Measurements from ENCODE around the gene ILK.

ILK gene

DNA sequence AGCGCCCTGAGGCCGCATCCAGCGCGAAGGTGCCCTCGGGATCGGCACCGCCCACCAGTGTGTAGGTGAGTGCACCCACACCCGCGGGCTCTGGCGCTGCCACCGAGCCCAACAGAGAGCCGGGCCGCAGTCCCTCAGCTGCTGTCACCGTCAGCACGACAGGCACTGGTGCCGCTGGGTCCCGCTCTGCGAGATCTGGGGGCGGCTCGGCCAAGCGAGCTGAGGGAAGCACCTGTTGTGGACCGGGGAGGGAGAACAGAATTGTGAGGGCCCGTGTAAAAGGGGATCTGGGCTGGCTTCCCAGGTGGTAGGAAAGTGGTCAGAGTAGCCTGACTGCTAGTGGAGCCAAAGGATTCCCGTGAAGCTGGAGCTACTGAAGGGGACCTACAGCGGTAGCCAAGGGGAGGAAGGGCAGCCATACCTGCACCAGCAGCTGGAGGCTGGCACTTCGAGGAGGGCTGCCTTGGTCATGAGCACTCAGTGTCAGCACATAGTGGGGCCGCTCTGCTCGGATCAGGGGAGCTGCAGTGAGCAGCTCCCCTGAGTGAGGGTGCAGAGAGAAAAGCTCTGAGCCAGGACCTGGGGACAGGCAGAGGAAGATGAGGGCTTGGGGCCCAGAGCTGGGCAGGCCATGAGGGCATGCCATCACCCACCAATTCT lies 27.2 kb downstream of the ILK start:
- Mint-ChIP-seq H3K9me3 (no peaks in the 10 kb centered on the region), H3K4me1 (ENCODE audit: low read depth) (peaks cover 22% of the 10 kb centered on the region)

DNA sequence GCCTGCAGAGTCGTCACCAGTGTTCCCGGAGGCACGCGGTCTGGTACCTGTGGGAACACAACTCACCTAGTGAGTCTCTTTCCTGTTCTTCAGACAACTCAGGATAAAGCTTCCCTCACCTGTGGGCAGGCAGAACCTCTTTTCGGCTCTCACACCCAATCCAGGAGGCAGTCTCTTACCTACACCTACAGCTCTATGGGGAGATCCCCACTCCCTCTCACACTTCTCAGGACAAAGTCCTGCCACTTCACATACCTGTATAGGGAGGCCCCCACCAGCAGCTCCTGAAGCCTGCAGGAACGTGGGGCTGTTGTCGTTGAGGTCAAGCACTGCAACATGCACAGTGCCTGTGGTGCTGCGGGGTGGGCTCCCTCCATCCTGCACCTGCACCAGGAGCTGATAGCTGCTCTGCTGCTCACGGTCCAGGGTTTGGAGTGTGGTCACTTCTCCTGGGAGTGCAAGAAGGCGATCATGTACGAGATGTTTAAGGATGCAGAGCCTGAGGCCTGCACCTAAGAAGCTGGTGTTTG lies 27.9 kb downstream of the ILK start:
- peaks cover 21% of the 10 kb centered on the region for H3K4me1 Mint-ChIP-seq (ENCODE audit: low read depth)
- no peak overlapping the region for H3K4me3 Mint-ChIP-seq
- no peaks in the 10 kb centered on the region for H3K27me3 Mint-ChIP-seq
- H3K36me3 Mint-ChIP-seq (ENCODE audit: low read depth), result no peaks in the 10 kb centered on the region
- no peaks in the 10 kb centered on the region for H3K9me3 Mint-ChIP-seq
- no peak overlapping the region for H3K27ac Mint-ChIP-seq

More for the DNA sequence above, 27.2 kb downstream of the ILK start:
- no peaks in the 10 kb centered on the region for H3K27me3 Mint-ChIP-seq
- no peak overlapping the region for H3K4me3 Mint-ChIP-seq
- no peaks in the 10 kb centered on the region for H3K36me3 Mint-ChIP-seq (ENCODE audit: low read depth)
- H3K27ac Mint-ChIP-seq, result no peak overlapping the region

DNA sequence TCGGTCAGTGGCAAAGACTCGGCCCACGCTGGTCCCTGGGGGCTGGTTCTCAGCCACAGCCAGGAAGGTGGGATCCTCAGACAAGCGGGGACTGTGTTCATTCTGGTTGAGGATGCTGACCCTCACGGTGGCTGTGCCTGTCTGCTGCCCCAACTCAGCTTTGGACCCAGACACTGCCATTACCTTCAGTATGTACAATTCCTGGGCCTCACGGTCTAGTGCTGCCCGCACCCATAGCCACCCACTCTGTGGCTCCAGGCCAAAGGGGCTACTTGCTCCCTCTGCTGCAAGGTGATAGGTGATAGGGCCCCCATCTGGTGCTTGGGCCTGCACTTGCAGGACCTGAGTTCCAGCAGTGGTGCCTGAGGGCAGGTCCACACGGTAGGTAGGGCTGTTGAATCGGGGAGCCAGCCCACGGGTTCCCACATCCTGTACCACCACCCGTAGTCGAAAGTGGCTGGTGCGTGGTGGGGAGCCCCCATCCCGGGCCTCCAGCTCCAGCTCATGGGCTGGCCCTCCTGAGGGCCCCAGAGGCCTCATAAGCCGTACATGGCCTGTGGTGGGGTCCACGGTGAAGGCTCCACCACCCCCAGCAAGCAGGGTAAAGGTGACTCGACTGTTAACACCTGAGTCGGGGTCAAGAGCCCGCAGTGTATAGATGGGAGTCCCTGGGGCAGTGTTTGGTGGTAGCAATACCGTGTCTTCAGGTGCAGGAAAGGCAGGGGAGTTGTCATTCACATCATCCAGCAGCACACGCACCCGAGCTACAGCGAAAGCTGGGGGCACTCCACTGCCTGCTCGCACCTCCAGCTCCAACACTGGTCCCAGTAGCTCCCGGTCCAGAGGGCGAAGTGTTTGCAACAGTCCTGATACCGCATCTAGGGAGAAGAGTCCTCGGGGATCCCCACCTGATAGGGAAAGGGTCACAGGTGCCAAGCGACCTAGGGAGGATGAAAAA lies 28.8 kb downstream of the ILK start:
- Mint-ChIP-seq H3K27ac (no peak overlapping the region), H3K4me3 (no peak overlapping the region), H3K27me3 (no peaks in the 10 kb centered on the region), H3K9me3 (no peaks in the 10 kb centered on the region), H3K4me1 (ENCODE audit: low read depth) (peaks cover 14% of the 10 kb centered on the region), H3K36me3 (ENCODE audit: low read depth) (no peaks in the 10 kb centered on the region)

DNA sequence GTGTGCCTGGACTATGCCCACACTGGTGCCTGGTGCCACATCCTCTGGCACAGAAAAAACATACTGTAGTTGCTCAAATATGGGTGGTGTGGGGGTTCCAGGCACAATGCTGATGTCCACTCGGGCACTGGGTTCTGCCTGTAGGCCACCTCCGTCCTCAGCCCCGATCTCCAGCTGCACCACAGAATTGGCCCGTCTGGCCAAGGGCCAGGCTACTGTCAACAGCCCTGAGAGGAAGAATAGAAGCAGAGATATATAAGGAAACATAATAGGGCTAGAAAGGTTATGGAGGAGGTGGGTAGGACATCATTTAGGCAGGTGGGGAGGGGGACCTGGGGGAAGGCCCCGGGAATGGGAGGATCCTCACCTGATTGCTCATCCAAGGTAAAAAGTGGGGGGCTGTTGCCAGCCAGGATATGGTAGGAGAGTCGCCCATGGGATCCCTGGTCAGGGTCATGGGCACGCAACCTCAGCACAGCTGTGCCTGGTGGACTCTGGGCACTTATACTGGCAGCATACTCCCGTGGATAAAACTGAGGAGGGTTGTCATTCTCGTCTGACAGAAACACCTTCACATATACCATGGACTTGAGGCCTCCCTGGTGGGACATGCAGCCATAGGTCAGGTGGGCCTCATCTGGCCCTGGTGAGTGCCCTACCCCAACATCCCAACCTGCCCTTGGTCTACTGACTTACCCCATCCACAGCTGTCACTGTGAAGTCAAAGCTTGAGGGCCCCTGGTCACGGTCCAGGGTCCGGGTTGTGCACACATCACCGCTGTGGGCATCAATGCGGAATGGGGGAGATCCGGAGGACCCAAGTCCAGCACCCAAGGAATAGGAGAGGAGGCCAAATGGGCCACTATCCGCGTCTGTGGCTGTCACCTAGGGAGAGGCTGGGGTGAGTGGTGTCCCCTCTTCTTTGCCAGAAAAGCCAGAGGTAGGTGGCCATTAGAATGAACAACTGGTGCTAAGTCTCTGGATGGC lies 30.1 kb downstream of the ILK start:
- no peaks in the 10 kb centered on the region for H3K9me3 Mint-ChIP-seq
- H3K27ac Mint-ChIP-seq, result no peak overlapping the region

DNA sequence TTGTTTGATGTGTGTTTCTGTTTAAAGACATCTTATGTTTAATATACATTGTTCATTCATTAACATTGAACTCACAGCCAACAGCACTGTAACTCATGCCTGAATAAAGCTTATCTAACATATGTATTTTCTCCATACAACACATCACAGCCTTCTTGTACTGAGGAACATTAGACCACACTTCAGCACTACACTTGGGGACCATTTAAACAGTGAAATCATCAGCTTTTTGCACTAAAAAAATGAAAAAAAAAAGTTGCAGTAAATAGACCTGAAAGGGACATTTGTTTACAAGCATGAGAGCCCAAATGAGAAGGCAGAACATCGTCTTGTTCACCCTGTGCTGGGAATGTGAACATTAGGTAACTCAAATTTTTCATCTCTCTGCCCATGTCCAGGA lies 31.0 kb downstream of the ILK start:
- H3K27me3 Mint-ChIP-seq, result no peaks in the 10 kb centered on the region
- no peaks in the 10 kb centered on the region for H3K9me3 Mint-ChIP-seq
- H3K4me3 Mint-ChIP-seq, result no peak overlapping the region
- H3K4me1 Mint-ChIP-seq (ENCODE audit: low read depth), result peaks cover 6% of the 10 kb centered on the region
- no peaks in the 10 kb centered on the region for H3K36me3 Mint-ChIP-seq (ENCODE audit: low read depth)
- H3K27ac Mint-ChIP-seq, result no peak overlapping the region

More for the DNA sequence above, 30.1 kb downstream of the ILK start:
- H3K4me3 Mint-ChIP-seq, result no peak overlapping the region
- H3K4me1 Mint-ChIP-seq (ENCODE audit: low read depth), result peaks cover 6% of the 10 kb centered on the region
- no peaks in the 10 kb centered on the region for H3K27me3 Mint-ChIP-seq
- no peaks in the 10 kb centered on the region for H3K36me3 Mint-ChIP-seq (ENCODE audit: low read depth)

DNA sequence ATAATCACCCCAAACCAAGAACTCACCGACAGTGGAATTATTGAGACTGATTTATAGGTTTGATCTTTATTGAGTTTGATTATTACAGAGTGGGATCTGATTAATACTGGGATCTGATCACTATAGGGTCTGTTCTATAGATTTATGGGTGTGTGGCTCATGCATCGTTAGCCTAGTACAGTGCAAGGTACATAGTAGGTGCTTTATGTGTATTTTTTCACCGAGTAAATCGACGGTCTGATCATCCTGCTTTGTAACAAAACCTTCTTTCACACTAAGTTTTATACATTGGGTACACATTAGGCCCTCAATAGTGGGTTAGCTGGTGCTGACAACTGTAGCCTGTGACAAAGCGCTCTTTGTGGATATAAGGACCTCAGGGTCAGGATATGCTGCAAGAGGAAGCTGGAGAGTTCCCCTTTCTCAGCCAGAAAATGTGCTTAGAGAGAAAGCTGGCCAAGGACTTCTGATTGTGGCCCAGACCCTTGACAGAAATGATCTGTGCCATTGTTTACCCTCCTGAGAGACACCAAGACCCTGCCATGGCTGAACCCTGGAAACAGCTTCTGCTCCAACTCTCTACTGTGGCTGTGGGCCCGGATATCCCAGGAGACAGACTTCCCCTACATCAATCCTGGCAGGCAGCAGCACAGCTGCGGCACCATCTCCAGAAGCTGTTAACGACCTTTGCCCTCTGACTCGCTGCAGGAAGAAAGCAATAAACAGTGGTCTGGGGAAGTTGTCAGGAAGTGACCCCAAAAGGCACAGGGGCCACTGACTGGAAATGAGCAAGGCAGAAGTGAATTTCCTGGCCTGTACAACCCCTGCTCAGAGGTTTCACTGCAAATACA lies 31.7 kb downstream of the ILK start:
- no peaks in the 10 kb centered on the region for H3K9me3 Mint-ChIP-seq
- H3K36me3 Mint-ChIP-seq (ENCODE audit: low read depth), result no peaks in the 10 kb centered on the region
- no peaks in the 10 kb centered on the region for H3K27me3 Mint-ChIP-seq
- no peak overlapping the region for H3K27ac Mint-ChIP-seq
- peaks cover 6% of the 10 kb centered on the region for H3K4me1 Mint-ChIP-seq (ENCODE audit: low read depth)
- H3K4me3 Mint-ChIP-seq, result no peak overlapping the region

DNA sequence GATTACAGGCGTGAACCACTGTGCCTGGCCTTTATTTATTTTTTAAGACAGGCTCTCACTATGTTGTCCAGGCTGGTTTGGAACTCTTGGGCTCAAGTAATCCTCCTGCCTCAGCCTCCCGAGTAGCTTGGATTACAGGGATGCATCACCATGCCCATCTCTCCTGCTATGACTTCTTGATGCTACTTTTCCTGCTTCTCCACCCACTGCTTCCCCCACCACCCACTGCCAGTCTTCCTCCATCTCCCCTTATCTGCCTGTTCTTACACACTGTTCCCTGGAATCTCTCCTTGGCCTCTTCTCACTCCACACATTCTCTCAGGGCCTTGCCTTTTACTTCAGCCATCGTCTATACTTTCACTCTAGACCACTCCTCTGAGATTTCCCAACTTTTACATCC lies 32.9 kb downstream of the ILK start:
- H3K27ac Mint-ChIP-seq, result no peak overlapping the region
- H3K9me3 Mint-ChIP-seq, result no peaks in the 10 kb centered on the region
- no peak overlapping the region for H3K4me3 Mint-ChIP-seq
- H3K4me1 Mint-ChIP-seq (ENCODE audit: low read depth), result peaks cover 6% of the 10 kb centered on the region
- H3K36me3 Mint-ChIP-seq (ENCODE audit: low read depth), result no peaks in the 10 kb centered on the region
- H3K27me3 Mint-ChIP-seq, result no peaks in the 10 kb centered on the region

DNA sequence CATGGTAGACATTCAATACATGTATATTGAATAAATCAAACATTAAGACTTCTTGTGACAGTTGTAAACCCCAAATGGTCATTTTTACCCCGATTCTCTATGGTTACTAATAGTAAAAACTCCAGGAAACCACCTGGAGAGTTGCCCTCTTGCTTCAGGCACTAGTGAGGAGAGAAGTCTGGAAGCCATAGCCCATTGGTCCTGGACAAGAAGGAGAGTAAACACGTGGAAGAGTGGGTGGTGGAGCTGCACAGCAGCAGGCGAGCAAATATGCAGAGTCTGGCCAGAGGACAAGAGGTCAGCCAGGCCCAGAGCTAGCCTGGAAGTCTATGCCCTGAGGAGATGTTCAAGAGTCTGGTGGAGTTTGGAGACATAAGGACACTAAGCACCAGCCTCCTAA lies 34.3 kb downstream of the ILK start:
- no peak overlapping the region for H3K4me3 Mint-ChIP-seq
- H3K27me3 Mint-ChIP-seq, result no peaks in the 10 kb centered on the region
- H3K4me1 Mint-ChIP-seq (ENCODE audit: low read depth), result no peaks in the 10 kb centered on the region
- H3K27ac Mint-ChIP-seq, result no peak overlapping the region
- no peaks in the 10 kb centered on the region for H3K36me3 Mint-ChIP-seq (ENCODE audit: low read depth)
- no peaks in the 10 kb centered on the region for H3K9me3 Mint-ChIP-seq

DNA sequence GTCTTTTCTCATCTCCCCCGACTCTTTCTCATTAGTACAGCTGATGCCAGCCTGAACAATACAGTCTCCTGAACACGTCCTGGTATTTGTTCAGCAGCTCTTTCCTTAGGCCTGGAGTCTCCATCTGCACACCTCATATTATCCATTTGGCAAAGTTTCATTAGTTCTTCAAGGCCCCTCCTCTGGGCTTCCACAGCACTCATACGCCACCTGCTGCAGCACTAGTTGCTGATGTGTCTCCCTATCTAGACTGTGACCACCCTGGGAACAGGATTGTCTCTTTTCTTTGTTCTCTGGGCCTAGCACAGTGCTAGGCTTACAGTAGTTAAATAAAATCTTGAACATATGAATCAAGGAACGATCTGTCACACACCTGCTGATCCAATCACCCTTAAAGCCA lies 34.9 kb downstream of the ILK start:
- no peaks in the 10 kb centered on the region for H3K27me3 Mint-ChIP-seq
- H3K4me1 Mint-ChIP-seq (ENCODE audit: low read depth), result no peaks in the 10 kb centered on the region
- no peak overlapping the region for H3K4me3 Mint-ChIP-seq
- H3K27ac Mint-ChIP-seq, result no peak overlapping the region
- no peaks in the 10 kb centered on the region for H3K36me3 Mint-ChIP-seq (ENCODE audit: low read depth)
- no peaks in the 10 kb centered on the region for H3K9me3 Mint-ChIP-seq

DNA sequence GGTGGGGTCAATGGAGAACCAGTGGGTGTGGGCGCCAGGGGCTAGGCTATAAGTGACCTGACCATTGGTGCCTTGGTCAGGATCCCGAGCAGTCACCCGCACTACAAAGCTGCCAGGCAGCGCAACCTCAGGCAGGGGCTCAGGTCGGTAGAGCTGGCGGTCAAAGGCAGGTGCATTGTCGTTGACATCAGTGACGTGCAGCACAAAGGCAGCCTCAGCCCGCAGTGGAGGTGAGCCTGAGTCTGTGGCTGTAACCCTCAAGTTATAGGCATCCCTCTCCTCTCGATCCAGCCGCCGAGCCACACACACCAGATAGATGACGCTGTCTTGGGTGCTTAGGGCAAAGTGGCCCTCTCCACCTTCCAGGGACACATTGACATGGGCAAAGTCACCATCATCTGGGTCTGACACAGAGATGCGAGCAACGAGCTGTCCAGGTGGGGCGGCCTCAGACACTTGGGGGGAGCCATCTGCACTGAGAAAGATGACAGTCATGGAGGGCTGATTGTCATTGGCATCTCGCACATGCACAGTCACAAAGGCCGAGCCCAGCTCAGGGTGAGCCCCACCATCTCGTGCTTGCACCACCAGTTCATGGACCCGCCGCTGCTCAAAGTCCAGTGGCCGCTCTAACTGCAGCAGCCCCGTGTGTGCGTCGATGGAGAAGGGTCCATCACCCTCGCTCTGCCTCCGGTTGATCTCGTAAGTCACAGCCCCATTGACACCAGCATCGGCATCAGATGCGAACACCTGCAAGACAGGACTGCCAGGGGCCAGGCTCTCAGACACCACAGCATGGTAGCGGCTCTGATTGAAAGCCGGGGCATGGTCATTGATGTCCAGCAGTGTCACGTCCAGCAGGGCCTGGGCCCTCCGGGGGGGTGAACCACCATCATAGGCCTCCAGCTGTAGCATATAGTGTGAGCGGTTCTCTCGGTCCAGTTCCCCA lies 36.7 kb downstream of the ILK start:
- no peaks in the 10 kb centered on the region for H3K4me1 Mint-ChIP-seq (ENCODE audit: low read depth)
- no peak overlapping the region for H3K27ac Mint-ChIP-seq
- no peaks in the 10 kb centered on the region for H3K36me3 Mint-ChIP-seq (ENCODE audit: low read depth)

DNA sequence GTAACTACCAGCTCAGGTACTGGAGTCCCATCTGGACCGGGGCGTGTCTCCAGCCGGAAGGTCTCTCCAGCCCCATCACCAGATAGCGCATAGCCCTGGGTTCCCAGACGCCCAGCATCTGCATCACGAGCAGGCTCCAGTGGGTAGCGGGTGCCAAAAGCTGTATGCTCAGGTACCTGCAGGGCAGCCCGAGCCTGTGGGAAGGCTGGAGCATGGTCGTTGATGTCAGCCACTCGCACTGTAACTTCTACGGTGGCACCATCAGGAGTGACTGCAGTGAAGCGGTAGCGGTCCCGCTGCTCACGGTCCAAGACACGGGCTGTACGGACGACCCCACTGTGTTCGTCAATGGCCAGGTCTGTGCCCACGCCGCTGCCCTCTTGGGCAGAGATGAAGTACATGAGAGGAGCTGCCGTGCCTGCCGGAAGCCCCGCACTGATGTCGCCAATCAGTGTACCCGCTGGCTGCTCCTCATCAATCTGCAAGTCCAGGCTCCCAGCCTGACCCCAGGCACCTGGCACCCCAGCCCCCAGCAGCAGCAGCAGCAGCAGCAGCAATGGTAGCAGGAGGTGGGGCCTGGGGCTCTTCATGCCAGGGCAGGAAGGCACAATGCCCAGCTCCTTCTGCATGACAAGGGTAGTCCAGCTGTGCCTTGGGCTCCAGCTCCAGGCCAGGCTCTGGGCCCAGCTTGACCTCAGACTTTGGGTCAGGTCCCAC lies 37.6 kb downstream of the ILK start:
- Mint-ChIP-seq H3K4me3 (no peak overlapping the region), H3K36me3 (ENCODE audit: low read depth) (no peaks in the 10 kb centered on the region), H3K27me3 (no peaks in the 10 kb centered on the region), H3K4me1 (ENCODE audit: low read depth) (no peaks in the 10 kb centered on the region), H3K27ac (no peak overlapping the region), H3K9me3 (no peaks in the 10 kb centered on the region)

More for the DNA sequence above, 36.7 kb downstream of the ILK start:
- H3K9me3 Mint-ChIP-seq, result no peaks in the 10 kb centered on the region
- no peak overlapping the region for H3K4me3 Mint-ChIP-seq
- H3K27me3 Mint-ChIP-seq, result no peaks in the 10 kb centered on the region

DNA sequence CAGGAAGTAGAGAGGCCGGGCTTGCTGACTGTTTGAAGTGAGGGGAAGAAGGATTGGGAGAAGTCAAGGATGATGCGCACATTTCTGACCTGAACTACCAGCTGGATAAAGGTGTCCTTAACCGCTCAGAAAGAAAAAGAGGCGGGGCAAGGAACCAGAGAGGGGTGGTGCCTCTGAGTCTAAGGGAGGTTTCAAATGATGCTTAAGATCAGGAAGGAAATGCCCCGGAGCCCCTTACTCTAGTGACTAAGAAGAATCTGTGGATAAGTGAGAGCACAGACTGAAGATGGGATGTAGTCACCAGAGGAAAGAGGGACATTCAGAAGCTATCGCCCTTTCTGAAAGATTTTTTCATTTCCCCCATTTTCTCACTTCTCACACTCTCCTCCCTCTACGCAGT lies 39.4 kb downstream of the ILK start:
- H3K36me3 Mint-ChIP-seq (ENCODE audit: low read depth), result no peaks in the 10 kb centered on the region
- no peaks in the 10 kb centered on the region for H3K9me3 Mint-ChIP-seq
- H3K27me3 Mint-ChIP-seq, result no peaks in the 10 kb centered on the region
- no peak overlapping the region for H3K4me3 Mint-ChIP-seq
- H3K27ac Mint-ChIP-seq, result no peak overlapping the region
- H3K4me1 Mint-ChIP-seq (ENCODE audit: low read depth), result no peaks in the 10 kb centered on the region

All from stimulated activated naive CD8-positive, alpha-beta T cell treated with anti-CD3 and anti-CD28 coated beads, Interleukin-15, Interleukin-2, amounts not matched to agents 100 ng/mL and 50 ng/mL, for 24 hours (primary cell).